OCI-LY1 (cell line): ENCODE measurements around the gene VEZF1.

ENCODE experiments used
- CTCF ChIP-seq: fragments of 200-600 bp; sonication (generic), shearing (Covaris generic); IDR thresholded peaks from 2 replicates; pipeline ENCODE4 v1.5.1; 2017; ENCODE audit warnings: mild to moderate bottlenecking, antibody characterized with exemption, low read length, moderate library complexity, mixed read lengths
- EZH2 ChIP-seq: fragments of 200-600 bp; sonication (generic), shearing (Covaris generic); IDR thresholded peaks from 2 replicates; pipeline ENCODE4 v1.8.0; 2017; ENCODE audit warnings: borderline replicate concordance, mixed run types, mild to moderate bottlenecking, antibody characterized with exemption, low read length, moderate library complexity, mixed read lengths

- TF ChIP-seq EZH2 (no peak), CTCF (no peak)
Measured at GRCh38 chr17:57962279-57963148, 25.5 kb downstream of the VEZF1 start.
